Measurements from ENCODE around the gene GYPC. TPM values are rescaled to one million over a fixed set of nuclear protein-coding genes. Genes with fewer than 3 reads are reported as not detected.

GYPC gene
- total RNA-seq, 1 experiment from 2014 or later = 28.1 TPM

- H3K9me3 Mint-ChIP-seq = peaks cover 11% of the 10 kb centered on the region
- CTCF ChIA-PET = interaction anchor here (1.0 to 1.6 kb wide), 2 partner anchors 11 to 42 kb away, joined by 3 read pairs; no protein-coding TSS in a partner anchor
- DNase-seq (ENCODE audit: low spot score) (no peak), ATAC-seq (no peak)
- no peaks in the 10 kb centered on the region; the same call in none of the 2 replicates for H3K27me3 Mint-ChIP-seq (ENCODE audit: low read depth)
- H3K4me1 Mint-ChIP-seq = peaks cover 20% of the 10 kb centered on the region
- H3K4me3 Mint-ChIP-seq = no peak overlapping the region
- TF ChIP-seq ZBTB21 (CRISPR knock-in tag; IDR thresholded peaks at IDR 0.05; ENCODE audit: borderline replicate concordance) = no peak
- no peak for TF ChIP-seq ZNF423 (CRISPR knock-in tag; IDR thresholded peaks at IDR 0.05)
- TF ChIP-seq MYBL2 (CRISPR knock-in tag; IDR thresholded peaks at IDR 0.05) = no peak
- no peak for TF ChIP-seq USF2 (CRISPR knock-in tag; IDR thresholded peaks at IDR 0.05)
- TF ChIP-seq ETV6 (CRISPR knock-in tag; IDR thresholded peaks at IDR 0.05) = no peak
- no peak for TF ChIP-seq STAT6 (CRISPR knock-in tag; conservative IDR thresholded peaks at IDR 0.05; ENCODE audit: low read depth)
- TF ChIP-seq ZNF138 (CRISPR knock-in tag; conservative IDR thresholded peaks at IDR 0.05) = no peak
- TF ChIP-seq ZNF671 (CRISPR knock-in tag; IDR thresholded peaks at IDR 0.05) = no peak
- no peak for TF ChIP-seq ARID4B (CRISPR knock-in tag; IDR thresholded peaks at IDR 0.05; ENCODE audit: borderline replicate concordance)
- no peak for TF ChIP-seq FOXK1 (CRISPR knock-in tag; IDR thresholded peaks at IDR 0.05)
- TF ChIP-seq FOXJ3 (CRISPR knock-in tag; IDR thresholded peaks at IDR 0.05; ENCODE audit: borderline replicate concordance) = no peak
- TF ChIP-seq OVOL2 (CRISPR knock-in tag; IDR thresholded peaks at IDR 0.05; ENCODE audit: borderline replicate concordance) = no peak
- TF ChIP-seq MLX (CRISPR knock-in tag; IDR thresholded peaks at IDR 0.05) = no peak
- TF ChIP-seq ATF2 (CRISPR knock-in tag; IDR thresholded peaks at IDR 0.05; ENCODE audit: borderline replicate concordance, low read depth) = no peak
- TF ChIP-seq RELA (CRISPR knock-in tag; IDR thresholded peaks at IDR 0.05; ENCODE audit: borderline replicate concordance) = no peak
- TF ChIP-seq SMAD3 (CRISPR knock-in tag; IDR thresholded peaks at IDR 0.05; ENCODE audit: borderline replicate concordance) = no peak
- no peak for TF ChIP-seq FOXP4 (CRISPR knock-in tag; IDR thresholded peaks at IDR 0.05)
- H3K27ac Mint-ChIP-seq = no peak overlapping the region
- POLR2A ChIA-PET = no interaction called here
- no peaks in the 10 kb centered on the region for H3K36me3 Mint-ChIP-seq
Measured at GRCh38 chr2:126644630-126645191, 11.2 kb upstream of the GYPC start.
